Body of pancreas (tissue), 4 donors: ENCODE data around the gene MAML3.

Source experiments
- CTCF ChIP-seq, 7 experiments: fragments of 450-650 bp in 4 of 7; fragments of 200-600 bp in 3 of 7; sonication (generic) in 3 of 7; IDR thresholded peaks; one replicate each; pipeline ENCODE4 v1.5.1; 2016 to 2019; ENCODE audit warnings: antibody characterized with exemption in 7 of 7
- POLR2A ChIP-seq, 3 donors: fragments of 450-650 bp; IDR thresholded peaks; one replicate each; pipeline ENCODE4 v1.6.1; 2016; ENCODE audit warnings: antibody characterized with exemption in 3 of 3, mild to moderate bottlenecking in 2 of 3

- no peak for TF ChIP-seq CTCF (IDR thresholded peaks at IDR 0.05)
- no peak for TF ChIP-seq POLR2A (IDR thresholded peaks at IDR 0.05)
Observed at GRCh38 chr4:139744232-139744631, 409.8 kb downstream of the MAML3 start.
